ENCODE data around the gene CD300LB.

Gene CD300LB

DNA sequence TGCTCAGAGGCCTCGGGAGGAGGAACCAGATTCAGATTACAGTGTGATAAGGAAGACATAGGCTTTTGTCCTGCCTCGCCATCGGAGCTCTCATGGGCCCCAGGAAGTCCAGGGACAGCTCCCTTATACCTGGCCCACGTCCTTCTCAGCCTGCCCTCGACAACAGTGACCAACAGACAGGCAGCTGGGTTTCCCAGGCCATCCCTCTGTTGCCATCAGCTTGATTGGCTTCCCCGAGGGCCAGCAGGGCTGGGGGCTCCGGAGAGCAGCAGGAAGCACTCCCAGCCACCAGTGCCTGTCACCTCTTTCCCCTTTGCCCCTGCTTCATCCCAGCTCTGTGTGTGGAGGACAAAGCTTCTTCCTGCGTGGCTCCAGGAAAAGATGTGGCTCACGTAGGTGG is 47.2 kb downstream of the CD300LB start:
- no peak for DNase-seq (ENCODE audit: low read depth)
- TF ChIP-seq CTCF (IDR thresholded peaks at IDR 0.05; ENCODE audit: insufficient read depth, low read depth, low read length, missing control alignments) = no peak
- no peak overlapping the region for H3K4me3 ChIP-seq (ENCODE audit: low read length)

- H3K4me3 ChIP-seq (ENCODE audit: low read length) = no peak overlapping the region
- TF ChIP-seq CTCF (IDR thresholded peaks at IDR 0.05; ENCODE audit: insufficient read depth, low read depth, low read length, missing control alignments) = no peak
- DNase-seq (ENCODE audit: low read depth) = no peak
Measured at GRCh38 chr17:74481621-74482020, 49.7 kb downstream of the CD300LB start.

- no peak for DNase-seq (ENCODE audit: low read depth)
- no peak for TF ChIP-seq CTCF (IDR thresholded peaks at IDR 0.05; ENCODE audit: insufficient read depth, low read depth, low read length, missing control alignments)
- H3K4me3 ChIP-seq (ENCODE audit: low read length) = no peak overlapping the region
Measured at GRCh38 chr17:74480290-74480689, 51.0 kb downstream of the CD300LB start.

DNA sequence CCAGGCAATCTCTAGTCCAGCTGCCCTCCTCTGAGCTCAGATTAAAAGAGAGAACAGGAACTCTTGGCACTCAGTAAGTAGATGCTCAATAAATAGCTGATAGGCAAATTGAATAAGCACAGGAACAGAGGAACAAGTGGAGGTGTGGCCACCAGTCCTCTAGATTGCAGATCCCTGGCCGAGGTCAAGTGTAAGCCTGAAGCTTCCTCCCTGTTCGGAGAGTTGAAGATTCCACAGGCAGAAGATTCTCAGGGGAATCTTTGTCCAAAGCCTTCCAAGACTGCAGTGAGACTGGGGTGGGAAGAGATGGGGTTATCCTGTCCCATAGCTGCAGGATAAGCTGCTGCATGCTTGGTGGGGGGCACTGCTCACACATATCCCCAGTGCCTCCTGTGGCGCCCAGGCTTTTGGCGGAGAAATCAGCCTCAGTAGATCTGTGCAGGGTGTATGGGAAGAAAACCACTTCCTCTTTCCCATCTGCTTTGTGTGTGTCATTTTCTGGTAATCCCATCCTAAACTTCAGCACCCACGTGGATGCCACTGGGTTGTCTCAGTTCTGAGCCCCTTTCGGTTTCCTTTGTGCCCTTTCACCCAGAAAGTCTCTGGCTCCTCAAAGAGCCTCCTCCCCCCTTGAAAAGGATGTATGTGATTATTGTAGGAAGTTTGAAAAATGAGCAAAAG is 52.7 kb downstream of the CD300LB start:
- no peak for DNase-seq (ENCODE audit: low read depth)
- no peak for TF ChIP-seq CTCF (IDR thresholded peaks at IDR 0.05; ENCODE audit: insufficient read depth, low read depth, low read length, missing control alignments)
- no peak overlapping the region for H3K4me3 ChIP-seq (ENCODE audit: low read length)

DNA sequence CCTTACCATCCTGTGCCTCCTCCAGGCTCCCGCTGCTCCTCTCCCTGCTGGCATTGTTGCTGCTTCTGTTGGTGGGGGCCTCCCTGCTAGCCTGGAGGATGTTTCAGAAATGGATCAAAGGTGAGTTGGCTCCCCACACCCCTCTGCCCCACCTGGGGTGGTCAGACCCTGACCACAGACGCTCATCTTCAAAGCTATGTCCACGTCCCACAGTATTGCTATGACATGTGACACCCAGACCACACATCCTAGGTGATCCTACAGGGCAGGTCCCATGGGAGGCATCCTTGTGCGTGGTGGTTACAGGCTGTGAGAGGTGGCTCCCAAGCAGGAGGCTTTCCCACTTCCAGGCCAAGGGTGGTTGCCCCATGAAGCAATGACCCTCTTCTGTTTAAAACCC is 53.9 kb downstream of the CD300LB start:
- no peak overlapping the region for H3K4me3 ChIP-seq (ENCODE audit: low read length)
- TF ChIP-seq CTCF (IDR thresholded peaks at IDR 0.05; ENCODE audit: insufficient read depth, low read depth, low read length, missing control alignments) = no peak
- no peak for DNase-seq (ENCODE audit: low read depth)

GRCh38 chr17:74475189-74475588 is 56.1 kb downstream of the CD300LB start:
- no peak for DNase-seq (ENCODE audit: low read depth)
- H3K4me3 ChIP-seq (ENCODE audit: low read length) = no peak overlapping the region
- TF ChIP-seq CTCF (IDR thresholded peaks at IDR 0.05; ENCODE audit: insufficient read depth, low read depth, low read length, missing control alignments) = no peak
